Measurements from ENCODE around the gene LGALS4.
"Not testable (repeated sequence)": the region's sequence is repeated elsewhere in the genome, so short reads cannot be mapped to it uniquely, and the experiment has no call there.

Gene LGALS4

GRCh38 chr19:38770228-38770948 lies 42.4 kb downstream of the LGALS4 start:
- not testable (repeated sequence) for DNase-seq

GRCh38 chr19:38769635-38770211 lies 43.0 kb downstream of the LGALS4 start:
- peak; percentile 72 for DNase-seq

- DNase-seq, result no peak
Measured at GRCh38 chr19:38766276-38767047, 46.3 kb downstream of the LGALS4 start.

GRCh38 chr19:38765214-38765613 lies 47.5 kb downstream of the LGALS4 start:
- no peak for DNase-seq

- DNase-seq, result no peak
Measured at GRCh38 chr19:38763795-38764220, 48.9 kb downstream of the LGALS4 start.

GRCh38 chr19:38761884-38762389 lies 50.8 kb downstream of the LGALS4 start:
- DNase-seq, result not testable (repeated sequence)

GRCh38 chr19:38760805-38761517 lies 51.8 kb downstream of the LGALS4 start:
- not testable (repeated sequence) for DNase-seq

GRCh38 chr19:38759590-38760003 lies 53.1 kb downstream of the LGALS4 start:
- DNase-seq, result no peak

GRCh38 chr19:38754196-38754595 lies 58.5 kb downstream of the LGALS4 start:
- not testable (repeated sequence) for DNase-seq

- DNase-seq, result not testable (repeated sequence)
Measured at GRCh38 chr19:38753783-38754182, 59.0 kb downstream of the LGALS4 start.
